ENCODE measurements around the gene ERMN. TPM values are rescaled to one million over a fixed set of nuclear protein-coding genes. Genes with fewer than 3 reads are reported as not detected.

Gene ERMN
- total RNA-seq, 1 donor from 2014 or later: not detected

GRCh38 chr2:157362627-157363026, 37.0 kb upstream of the ERMN start:
- no peak overlapping the region for H3K4me3 Mint-ChIP-seq (ENCODE audit: low read depth)
- no peak for DNase-seq (ENCODE audit: low spot score, unreplicated experiment)
- TF ChIP-seq CTCF (IDR thresholded peaks at IDR 0.05; ENCODE audit: unreplicated experiment): no peak

GRCh38 chr2:157361526-157361925, 35.9 kb upstream of the ERMN start:
- TF ChIP-seq CTCF (IDR thresholded peaks at IDR 0.05; ENCODE audit: unreplicated experiment): no peak
- H3K27me3 Mint-ChIP-seq: no peaks in the 10 kb centered on the region
- peaks cover 8% of the 10 kb centered on the region for H3K4me1 Mint-ChIP-seq (ENCODE audit: low read depth)
- H3K9me3 Mint-ChIP-seq (ENCODE audit: low read depth): peaks cover 10% of the 10 kb centered on the region
- peaks cover 3% of the 10 kb centered on the region for H3K36me3 Mint-ChIP-seq (ENCODE audit: insufficient read depth)
- H3K4me3 Mint-ChIP-seq (ENCODE audit: low read depth): no peak overlapping the region
- no peak for DNase-seq (ENCODE audit: low spot score, unreplicated experiment)
- no peak overlapping the region for H3K27ac Mint-ChIP-seq

More at GRCh38 chr2:157362627-157363026, 37.0 kb upstream of the ERMN start:
- H3K27ac Mint-ChIP-seq: no peak overlapping the region
- H3K36me3 Mint-ChIP-seq (ENCODE audit: insufficient read depth): peaks cover 3% of the 10 kb centered on the region
- no peaks in the 10 kb centered on the region for H3K27me3 Mint-ChIP-seq
- H3K9me3 Mint-ChIP-seq (ENCODE audit: low read depth): peaks cover 10% of the 10 kb centered on the region
- peaks cover 8% of the 10 kb centered on the region for H3K4me1 Mint-ChIP-seq (ENCODE audit: low read depth)

- peaks cover 3% of the 10 kb centered on the region for H3K36me3 Mint-ChIP-seq (ENCODE audit: insufficient read depth)
Measured at GRCh38 chr2:157359628-157360027, 34.0 kb upstream of the ERMN start.

GRCh38 chr2:157355618-157356017, 30.0 kb upstream of the ERMN start:
- no peaks in the 10 kb centered on the region for H3K4me1 Mint-ChIP-seq (ENCODE audit: low read depth)

More at GRCh38 chr2:157359628-157360027, 34.0 kb upstream of the ERMN start:
- no peaks in the 10 kb centered on the region for H3K27me3 Mint-ChIP-seq
- H3K4me3 Mint-ChIP-seq (ENCODE audit: low read depth): no peak overlapping the region
- H3K4me1 Mint-ChIP-seq (ENCODE audit: low read depth): no peaks in the 10 kb centered on the region
- DNase-seq (ENCODE audit: low spot score, unreplicated experiment): no peak
- H3K9me3 Mint-ChIP-seq (ENCODE audit: low read depth): peaks cover 10% of the 10 kb centered on the region
- no peak for TF ChIP-seq CTCF (IDR thresholded peaks at IDR 0.05; ENCODE audit: unreplicated experiment)
- H3K27ac Mint-ChIP-seq: no peak overlapping the region

GRCh38 chr2:157349949-157350515, 24.4 kb upstream of the ERMN start:
- peaks cover 5% of the 10 kb centered on the region for H3K9me3 Mint-ChIP-seq (ENCODE audit: low read depth)
- H3K36me3 Mint-ChIP-seq (ENCODE audit: insufficient read depth): no peaks in the 10 kb centered on the region
- TF ChIP-seq CTCF (IDR thresholded peaks at IDR 0.05; ENCODE audit: unreplicated experiment): no peak
- no peak for DNase-seq (ENCODE audit: low spot score, unreplicated experiment)
- H3K4me1 Mint-ChIP-seq (ENCODE audit: low read depth): no peaks in the 10 kb centered on the region
- no peak overlapping the region for H3K4me3 Mint-ChIP-seq (ENCODE audit: low read depth)
- H3K27me3 Mint-ChIP-seq: no peaks in the 10 kb centered on the region
- H3K27ac Mint-ChIP-seq: no peak overlapping the region

More at GRCh38 chr2:157355618-157356017, 30.0 kb upstream of the ERMN start:
- DNase-seq (ENCODE audit: low spot score, unreplicated experiment): no peak
- no peaks in the 10 kb centered on the region for H3K9me3 Mint-ChIP-seq (ENCODE audit: low read depth)
- no peak for TF ChIP-seq CTCF (IDR thresholded peaks at IDR 0.05; ENCODE audit: unreplicated experiment)
- H3K27me3 Mint-ChIP-seq: no peaks in the 10 kb centered on the region
- H3K27ac Mint-ChIP-seq: no peak overlapping the region
- no peak overlapping the region for H3K4me3 Mint-ChIP-seq (ENCODE audit: low read depth)
- no peaks in the 10 kb centered on the region for H3K36me3 Mint-ChIP-seq (ENCODE audit: insufficient read depth)

All from progenitor cell of endocrine pancreas (in vitro differentiated cells).